Endothelial cell of umbilical vein (primary cell): ENCODE measurements around the gene LONRF2.

Source experiments
- POLR2A ChIP-seq: IDR thresholded peaks from 2 replicates; pipeline ENCODE4 v1.6.1; 2012; ENCODE audit warnings: low read depth, mild to moderate bottlenecking, control low read depth, low read length
- POLR2AphosphoS5 ChIP-seq: IDR thresholded peaks from 2 replicates; pipeline ENCODE4 v1.6.1; 2012; ENCODE audit warnings: low read depth, mild to moderate bottlenecking, control low read depth, low read length, moderate library complexity; ENCODE audit not compliant: insufficient read depth
- TF ChIP-seq, protein P1 (sequence below): IDR thresholded peaks from 2 replicates; pipeline ENCODE4 v1.6.1; 2011; ENCODE audit not compliant: insufficient read depth, insufficient read length

DNA sequence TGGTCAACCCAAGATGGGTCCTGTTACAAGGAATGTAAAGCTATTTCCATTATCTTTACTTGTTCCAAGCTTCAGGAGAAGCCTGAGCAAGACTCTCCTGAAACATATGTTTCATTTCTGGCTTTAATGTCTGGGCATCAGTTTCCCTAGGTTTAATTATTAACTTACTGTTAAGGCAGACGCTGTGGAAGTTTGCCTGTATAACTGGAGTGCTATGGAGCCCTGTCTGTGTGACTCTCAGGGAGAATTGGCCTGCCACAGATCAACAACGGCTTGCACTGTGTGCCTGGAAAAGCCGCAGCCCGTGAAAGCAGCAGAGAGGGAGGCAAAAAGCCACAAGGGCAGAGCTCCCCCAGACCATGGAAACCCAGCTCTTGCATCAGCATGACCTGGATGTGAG lies 22.1 kb upstream of the LONRF2 start:
- TF ChIP-seq POLR2A = no peak
- TF ChIP-seq, protein P1, sequence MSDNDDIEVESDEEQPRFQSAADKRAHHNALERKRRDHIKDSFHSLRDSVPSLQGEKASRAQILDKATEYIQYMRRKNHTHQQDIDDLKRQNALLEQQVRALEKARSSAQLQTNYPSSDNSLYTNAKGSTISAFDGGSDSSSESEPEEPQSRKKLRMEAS = no peak
- no peak for TF ChIP-seq POLR2AphosphoS5
